Esophagus squamous epithelium (tissue), 5 donors: Measurements from ENCODE around the gene PLD5. TPM values are rescaled to one million over a fixed set of nuclear protein-coding genes. Genes with fewer than 3 reads are reported as not detected.

Source experiments
- DNase-seq: peaks from one replicate; lab custom pipeline; 2025; lab: John Stamatoyannopoulos, UW
- H3K27ac ChIP-seq, 4 donors: fragments of 200-600 bp; sonication (generic); one replicate each; pipeline ENCODE4 v1.5.1; 2016 to 2019; ENCODE audit warnings: mild to moderate bottlenecking in 1 of 4
- H3K27me3 ChIP-seq, 4 donors: fragments of 200-600 bp; sonication (generic); 1 replicate in 3 of 4; 2 replicates in 1 of 4; pipeline versions ENCODE4 v1.5.1 to v1.6.0; 2017 to 2021; ENCODE audit warnings: antibody characterized with exemption in 1 of 4
- H3K36me3 ChIP-seq, 3 donors: fragments of 200-600 bp; sonication (generic); one replicate each; pipeline ENCODE4 v1.5.1; 2016 to 2019
- H3K4me1 ChIP-seq, 3 donors: fragments of 200-600 bp; sonication (generic); one replicate each; pipeline ENCODE4 v1.5.1; 2017 to 2019
- H3K4me3 ChIP-seq, 4 donors: fragments of 200-600 bp; sonication (generic); 1 replicate in 3 of 4; 2 replicates in 1 of 4; pipeline ENCODE4 v1.5.1; 2016 to 2019; ENCODE audit warnings: mild to moderate bottlenecking in 2 of 4, moderate library complexity in 1 of 4
- H3K9me3 ChIP-seq, 3 donors: fragments of 200-600 bp; sonication (generic); one replicate each; pipeline ENCODE4 v1.5.1; 2016 to 2019
- CTCF ChIP-seq, 6 experiments: fragments of 450-650 bp in 4 of 6; fragments of 200-600 bp in 2 of 6; sonication (generic) in 2 of 6; IDR thresholded peaks; one replicate each; pipeline ENCODE4 v1.5.1; 2016 to 2019; ENCODE audit warnings: antibody characterized with exemption in 6 of 6, mild to moderate bottlenecking in 4 of 6, moderate library complexity in 4 of 6
- POLR2A ChIP-seq, 4 donors: fragments of 450-650 bp; IDR thresholded peaks; one replicate each; pipeline ENCODE4 v1.6.1; 2017; ENCODE audit warnings: antibody characterized with exemption in 4 of 4, mild to moderate bottlenecking in 4 of 4, moderate library complexity in 3 of 4
- WGBS, 2 donors: methylation state at CpG; one replicate each; pipeline ENCODE4 v1.1.5; 2018; 5-methylcytosine and 5-hydroxymethylcytosine counted together
- intact Hi-C: fragments of 100-400 bp; cut with DNase I; formaldehyde crosslinking; loops from one replicate; pipeline ENCODE4 v1.15.0; 2022
- total RNA-seq, 4 donors: library from RNA; depleted of rRNA; stranded (reverse); fragments of >200 nt; gene quantifications; one replicate each; pipeline ENCODE4 v1.1.0, GENCODE V29; 2016
- donor health status: DM: yes; HTN: yes; CAD: no.

The PLD5 gene
- total RNA-seq, 4 donors from 2014 or later: 0.18 to 0.57 TPM; not detected in 2

DNA sequence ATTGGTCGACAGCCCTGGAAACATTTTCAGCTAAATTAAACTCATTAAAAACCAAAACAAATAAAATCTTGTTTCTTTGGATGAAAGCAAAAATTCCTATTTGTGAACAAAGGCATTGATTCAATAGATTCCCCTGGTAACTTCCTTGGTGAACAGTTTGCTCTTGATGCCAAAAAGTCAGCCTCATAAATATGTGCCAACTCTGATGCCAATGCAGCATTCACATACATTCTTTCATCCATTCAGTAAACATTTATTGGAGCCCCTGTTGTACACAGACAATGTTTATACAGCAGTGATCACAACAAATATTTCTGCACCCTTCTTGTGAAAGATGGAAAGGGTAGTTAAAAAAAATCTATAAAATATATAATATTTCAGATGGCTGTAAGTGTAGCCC lies 107.8 kb downstream of the PLD5 start:
- no peaks in the 10 kb centered on the region for H3K27me3 ChIP-seq
- intact Hi-C loops: no loop called here
- no peak for TF ChIP-seq POLR2A (IDR thresholded peaks at IDR 0.05)
- no peak for TF ChIP-seq CTCF (IDR thresholded peaks at IDR 0.05)
- WGBS, 2 donors: 30 to 58% methylated on average over 1 of the region's 1 CpG
- H3K4me3 ChIP-seq: no peak overlapping the region
- no peaks in the 10 kb centered on the region for H3K4me1 ChIP-seq
- DNase-seq: no peak
- no peak overlapping the region for H3K27ac ChIP-seq
- H3K36me3 ChIP-seq: no peaks in the 10 kb centered on the region
- no peaks in the 10 kb centered on the region for H3K9me3 ChIP-seq

DNA sequence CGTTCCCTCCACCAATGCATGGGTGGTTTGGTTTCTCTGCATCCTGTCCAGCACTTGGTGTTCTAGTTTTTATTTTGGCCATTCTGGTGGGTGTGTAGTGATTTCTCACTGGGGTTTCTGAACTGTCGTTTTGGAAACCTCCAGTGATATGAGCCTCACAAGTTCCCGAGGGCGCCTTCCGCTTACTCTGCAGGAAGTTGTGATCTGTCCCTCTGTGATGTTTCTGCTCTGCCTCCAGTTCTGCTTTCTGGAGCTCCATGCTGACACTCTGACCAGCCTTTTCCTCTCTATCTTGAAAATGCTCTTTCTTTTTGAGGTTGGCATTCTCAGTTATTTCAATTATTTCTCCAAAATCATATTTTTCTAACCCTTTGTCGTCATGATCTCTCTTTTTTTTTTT lies 111.6 kb downstream of the PLD5 start:
- intact Hi-C loops: no loop called here
- H3K36me3 ChIP-seq: no peaks in the 10 kb centered on the region
- WGBS, 2 donors: 68 to 86% methylated on average over 6 of the region's 6 CpGs

DNA sequence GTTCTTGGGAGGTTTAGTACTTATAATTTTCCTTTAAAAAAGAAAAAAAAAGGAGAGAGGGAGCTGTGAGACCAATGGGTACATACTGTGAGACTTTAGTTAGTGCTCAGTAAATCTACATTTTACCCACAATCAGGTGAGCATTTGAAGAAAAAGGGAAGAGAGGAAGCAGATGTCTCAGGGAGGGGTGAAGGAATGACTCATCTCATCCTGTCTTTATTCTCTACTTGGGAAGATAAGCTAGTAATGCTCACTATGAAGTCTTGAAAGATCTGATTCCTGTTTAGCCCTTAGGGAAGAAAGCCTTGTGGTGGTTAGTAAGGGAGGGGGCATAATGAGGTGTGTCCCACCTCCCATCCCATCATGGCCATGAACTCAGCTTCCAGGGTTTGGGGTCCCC lies 112.6 kb downstream of the PLD5 start:
- intact Hi-C loops: no loop called here
- no peak overlapping the region for H3K4me3 ChIP-seq

More for the DNA sequence above, 111.6 kb downstream of the PLD5 start:
- TF ChIP-seq POLR2A (IDR thresholded peaks at IDR 0.05): no peak
- no peak for TF ChIP-seq CTCF (IDR thresholded peaks at IDR 0.05)
- Histone ChIP-seq H3K27ac (no peak overlapping the region), H3K9me3 (no peaks in the 10 kb centered on the region), H3K4me1 (no peaks in the 10 kb centered on the region), H3K4me3 (no peak overlapping the region), H3K27me3 (no peaks in the 10 kb centered on the region)
- no peak for DNase-seq

GRCh38 chr1:242405947-242406346 lies 118.5 kb downstream of the PLD5 start:
- WGBS, 2 donors: 72 to 78% methylated on average over 2 of the region's 2 CpGs
- intact Hi-C loops: no loop called here
- Histone ChIP-seq H3K27ac (no peak overlapping the region), H3K9me3 (no peaks in the 10 kb centered on the region), H3K4me3 (no peak overlapping the region), H3K27me3 (no peaks in the 10 kb centered on the region), H3K4me1 (no peaks in the 10 kb centered on the region), H3K36me3 (no peaks in the 10 kb centered on the region)
- no peak for DNase-seq
- TF ChIP-seq POLR2A (IDR thresholded peaks at IDR 0.05) (no peak), CTCF (IDR thresholded peaks at IDR 0.05) (no peak)

More for the DNA sequence above, 112.6 kb downstream of the PLD5 start:
- H3K4me1 ChIP-seq: no peaks in the 10 kb centered on the region
- no peaks in the 10 kb centered on the region for H3K27me3 ChIP-seq
- H3K36me3 ChIP-seq: no peaks in the 10 kb centered on the region
- no peaks in the 10 kb centered on the region for H3K9me3 ChIP-seq
- no peak for DNase-seq
- no peak overlapping the region for H3K27ac ChIP-seq
- TF ChIP-seq POLR2A (IDR thresholded peaks at IDR 0.05) (no peak), CTCF (IDR thresholded peaks at IDR 0.05) (no peak)

DNA sequence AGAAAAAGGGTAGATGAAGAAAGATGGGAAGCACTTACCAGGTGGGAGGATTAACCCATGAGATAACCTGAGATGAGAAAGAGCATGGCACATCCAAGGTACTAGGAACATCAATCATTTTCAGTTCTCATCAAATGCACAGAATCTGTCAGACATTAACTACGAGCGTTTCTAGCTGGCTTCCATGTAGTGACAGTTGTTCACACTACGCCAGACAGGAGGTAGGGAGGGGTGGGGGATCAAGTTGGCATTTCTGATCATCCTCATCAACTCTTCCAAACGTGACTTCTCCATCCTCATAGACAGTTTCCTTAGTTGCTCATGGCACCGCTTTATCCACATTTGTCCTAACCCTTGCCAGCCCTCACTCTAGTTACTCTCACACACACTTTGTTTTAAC lies 120.2 kb downstream of the PLD5 start:
- Histone ChIP-seq H3K4me1 (no peaks in the 10 kb centered on the region), H3K4me3 (no peak overlapping the region), H3K27ac (no peak overlapping the region), H3K27me3 (no peaks in the 10 kb centered on the region), H3K36me3 (no peaks in the 10 kb centered on the region), H3K9me3 (no peaks in the 10 kb centered on the region)
- intact Hi-C loops: no loop called here
- WGBS, 2 donors: 82 to 84% methylated on average over 5 of the region's 5 CpGs
- no peak for TF ChIP-seq CTCF (IDR thresholded peaks at IDR 0.05)
- no peak for TF ChIP-seq POLR2A (IDR thresholded peaks at IDR 0.05)
- DNase-seq: no peak
